HG02763 (cell line): ENCODE results near the gene OTX1.
A peak's percentile ranks its signal among the peaks of the same experiment; 100 is the strongest.

Experiments
- ATAC-seq: cut with Tn5 transposase; IDR thresholded peaks from one replicate; pipeline ENCODE4 v1.9.1; 2021; ENCODE audit warnings: mild to moderate bottlenecking, moderate library complexity; ENCODE audit not compliant: unreplicated experiment

The OTX1 gene

GRCh38 chr2:63046961-63047320 is 3.7 kb upstream of the OTX1 start:
- ATAC-seq: no peak

GRCh38 chr2:63047321-63048279 is 3.0 kb upstream of the OTX1 start:
- ATAC-seq: no peak

GRCh38 chr2:63048367-63049171 is 2.1 kb upstream of the OTX1 start:
- no peak for ATAC-seq

- ATAC-seq: no peak
Measured at GRCh38 chr2:63049211-63049969, 1.2 kb upstream of the OTX1 start.

GRCh38 chr2:63049970-63050333 is 678 bp upstream of the OTX1 start:
- ATAC-seq: peak; percentile 25

GRCh38 chr2:63051042-63051794 is 588 bp downstream of the OTX1 start:
- no peak for ATAC-seq

- no peak for ATAC-seq
Measured at GRCh38 chr2:63051795-63052333, 1.2 kb downstream of the OTX1 start.

- no peak for ATAC-seq
Measured at GRCh38 chr2:63052411-63053080, 1.9 kb downstream of the OTX1 start.

GRCh38 chr2:63053081-63053888 is 2.7 kb downstream of the OTX1 start:
- no peak for ATAC-seq

GRCh38 chr2:63053889-63054602 is 3.4 kb downstream of the OTX1 start:
- ATAC-seq: no peak

GRCh38 chr2:63054841-63055225 is 4.2 kb downstream of the OTX1 start:
- ATAC-seq: no peak

- ATAC-seq: no peak
Measured at GRCh38 chr2:63055226-63056106, 4.8 kb downstream of the OTX1 start.

GRCh38 chr2:63056107-63057050 is 5.7 kb downstream of the OTX1 start:
- no peak for ATAC-seq

GRCh38 chr2:63057249-63058143 is 6.9 kb downstream of the OTX1 start:
- no peak for ATAC-seq
